ENCODE data around the gene PTX4. TPM values are rescaled to one million over a fixed set of nuclear protein-coding genes. Genes with fewer than 3 reads are reported as not detected.

PTX4 gene
- total and polyA plus RNA-seq, 3 donors from 2014 or later = 1.3 to 3.4 (median 1.7) TPM

- TF ChIP-seq POLR2A (IDR thresholded peaks at IDR 0.05) (no peak), CTCF (IDR thresholded peaks at IDR 0.05) (no peak)
- WGBS, 2 donors = 86 to 87% methylated on average over 11 to 17 of the region's 21 CpGs
- H3K4me3 ChIP-seq = no peak overlapping the region
- intact Hi-C loops (cut with DNase I; ENCODE audit: low total_unique reads) = no loop called here
- no peak for DNase-seq
- no peaks in the 10 kb centered on the region for H3K9me3 ChIP-seq
- no peaks in the 10 kb centered on the region for H3K36me3 ChIP-seq (ENCODE audit: low read depth, missing control alignments)
- H3K4me1 ChIP-seq = peaks cover 15% of the 10 kb centered on the region
- no peak overlapping the region for H3K27ac ChIP-seq
- H3K27me3 ChIP-seq = no peaks in the 10 kb centered on the region
These were observed 8.4 kb upstream of the PTX4 start for GRCh38 chr16:1497014-1497598.

GRCh38 chr16:1496464-1496863, 7.7 kb upstream of the PTX4 start:
- Histone ChIP-seq H3K36me3 (ENCODE audit: low read depth, missing control alignments) (no peaks in the 10 kb centered on the region), H3K9me3 (no peaks in the 10 kb centered on the region), H3K4me3 (no peak overlapping the region), H3K27ac (no peak overlapping the region), H3K4me1 (peaks cover 15% of the 10 kb centered on the region), H3K27me3 (no peaks in the 10 kb centered on the region)
- DNase-seq = no peak
- 85 to 86% methylated on average over 24 to 25 of the region's 25 CpGs for WGBS, 2 donors
- intact Hi-C loops (cut with DNase I; ENCODE audit: low total_unique reads) = no loop called here
- no peak for TF ChIP-seq CTCF (IDR thresholded peaks at IDR 0.05)
- no peak for TF ChIP-seq POLR2A (IDR thresholded peaks at IDR 0.05)

GRCh38 chr16:1495889-1496262, 7.1 kb upstream of the PTX4 start:
- intact Hi-C loops (cut with DNase I; ENCODE audit: low total_unique reads) = no loop called here
- H3K9me3 ChIP-seq = no peaks in the 10 kb centered on the region
- TF ChIP-seq CTCF (IDR thresholded peaks at IDR 0.05) (no peak), POLR2A (IDR thresholded peaks at IDR 0.05) (no peak)
- 67 to 74% methylated on average over 15 to 25 of the region's 25 CpGs for WGBS, 2 donors
- H3K27ac ChIP-seq = no peak overlapping the region
- H3K4me3 ChIP-seq = peak overlapping the region in 1 of 2 donors; percentile 36
- H3K4me1 ChIP-seq = peaks cover 15% of the 10 kb centered on the region
- no peaks in the 10 kb centered on the region for H3K36me3 ChIP-seq (ENCODE audit: low read depth, missing control alignments)
- no peaks in the 10 kb centered on the region for H3K27me3 ChIP-seq
- no peak for DNase-seq

- H3K4me3 ChIP-seq = peak overlapping the region in 1 of 2 donors; percentile 36
- no peaks in the 10 kb centered on the region for H3K36me3 ChIP-seq (ENCODE audit: low read depth, missing control alignments)
- no peak for TF ChIP-seq CTCF (IDR thresholded peaks at IDR 0.05)
- H3K4me1 ChIP-seq = peaks cover 15% of the 10 kb centered on the region
- WGBS, 2 donors = 54 to 87% methylated on average over 22 to 39 of the region's 39 CpGs
- H3K27ac ChIP-seq = no peak overlapping the region
- intact Hi-C loops (cut with DNase I; ENCODE audit: low total_unique reads) = no loop called here
- H3K27me3 ChIP-seq = no peaks in the 10 kb centered on the region
- DNase-seq = no peak
- H3K9me3 ChIP-seq = no peaks in the 10 kb centered on the region
These were observed 6.6 kb upstream of the PTX4 start for GRCh38 chr16:1495211-1495888.

- H3K36me3 ChIP-seq (ENCODE audit: low read depth, missing control alignments) = no peaks in the 10 kb centered on the region
- intact Hi-C loops (cut with DNase I; ENCODE audit: low total_unique reads) = loop anchor here (5.0 kb wide), 1 partner anchor 118 kb away; the partner anchor contains the start of genes CRAMP1 and IFT140
- TF ChIP-seq POLR2A (IDR thresholded peaks at IDR 0.05) (no peak), CTCF (IDR thresholded peaks at IDR 0.05) (no peak)
- no peak overlapping the region for H3K4me3 ChIP-seq
- H3K27ac ChIP-seq = no peak overlapping the region
- H3K4me1 ChIP-seq = peaks cover 15% of the 10 kb centered on the region
- H3K9me3 ChIP-seq = no peaks in the 10 kb centered on the region
- no peak for DNase-seq
- WGBS, 2 donors = 46 to 60% methylated on average over 1 to 13 of the region's 13 CpGs
- no peaks in the 10 kb centered on the region for H3K27me3 ChIP-seq
These were observed 6.0 kb upstream of the PTX4 start for GRCh38 chr16:1494711-1495110.
